Nephron (organoid): ENCODE results near the gene SRP54.

Experiments
- H3K27ac Mint-ChIP-seq, 3 experiments: 2 replicates each; pipeline ENCODE4 v1.8.0; 2020; ENCODE audit warnings: mixed read lengths in 3 of 3, mild to moderate bottlenecking in 2 of 3, moderate library complexity in 1 of 3
- H3K27me3 Mint-ChIP-seq: 2 replicates; pipeline ENCODE4 v1.8.0; 2021; ENCODE audit warnings: low read depth, mild to moderate bottlenecking, moderate library complexity, mixed read lengths
- H3K36me3 Mint-ChIP-seq: 2 replicates; pipeline ENCODE4 v1.8.0; 2020; ENCODE audit warnings: low read depth, mixed read lengths
- H3K4me1 Mint-ChIP-seq: 2 replicates; pipeline ENCODE4 v1.8.0; 2020; ENCODE audit warnings: mixed read lengths
- H3K4me3 Mint-ChIP-seq, 3 experiments: 2 replicates each; pipeline ENCODE4 v1.8.0; 2020; ENCODE audit warnings: mild to moderate bottlenecking in 3 of 3, mixed read lengths in 3 of 3, moderate library complexity in 2 of 3
- H3K9me3 Mint-ChIP-seq: 2 replicates; pipeline ENCODE4 v1.8.0; 2020; ENCODE audit warnings: mixed read lengths
- TF ChIP-seq, protein P1 (sequence below), 3 experiments: fragments of 200-600 bp; sonication (generic); IDR thresholded peaks; one replicate each; pipeline ENCODE4 v1.5.0; 2021; ENCODE audit warnings: antibody characterized with exemption in 3 of 3; ENCODE audit not compliant: unreplicated experiment in 3 of 3

The SRP54 gene

GRCh38 chr14:35073486-35073885 is 90.7 kb downstream of the SRP54 start:
- Mint-ChIP-seq H3K9me3 (peaks cover 7% of the 10 kb centered on the region), H3K27ac (no peak overlapping the region), H3K4me3 (no peak overlapping the region), H3K4me1 (no peaks in the 10 kb centered on the region), H3K27me3 (no peaks in the 10 kb centered on the region), H3K36me3 (peaks cover 62% of the 10 kb centered on the region)
- TF ChIP-seq, protein P1, sequence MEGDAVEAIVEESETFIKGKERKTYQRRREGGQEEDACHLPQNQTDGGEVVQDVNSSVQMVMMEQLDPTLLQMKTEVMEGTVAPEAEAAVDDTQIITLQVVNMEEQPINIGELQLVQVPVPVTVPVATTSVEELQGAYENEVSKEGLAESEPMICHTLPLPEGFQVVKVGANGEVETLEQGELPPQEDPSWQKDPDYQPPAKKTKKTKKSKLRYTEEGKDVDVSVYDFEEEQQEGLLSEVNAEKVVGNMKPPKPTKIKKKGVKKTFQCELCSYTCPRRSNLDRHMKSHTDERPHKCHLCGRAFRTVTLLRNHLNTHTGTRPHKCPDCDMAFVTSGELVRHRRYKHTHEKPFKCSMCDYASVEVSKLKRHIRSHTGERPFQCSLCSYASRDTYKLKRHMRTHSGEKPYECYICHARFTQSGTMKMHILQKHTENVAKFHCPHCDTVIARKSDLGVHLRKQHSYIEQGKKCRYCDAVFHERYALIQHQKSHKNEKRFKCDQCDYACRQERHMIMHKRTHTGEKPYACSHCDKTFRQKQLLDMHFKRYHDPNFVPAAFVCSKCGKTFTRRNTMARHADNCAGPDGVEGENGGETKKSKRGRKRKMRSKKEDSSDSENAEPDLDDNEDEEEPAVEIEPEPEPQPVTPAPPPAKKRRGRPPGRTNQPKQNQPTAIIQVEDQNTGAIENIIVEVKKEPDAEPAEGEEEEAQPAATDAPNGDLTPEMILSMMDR (IDR thresholded peaks at IDR 0.05; ENCODE audit: unreplicated experiment in 3 of 3): no peak

- Mint-ChIP-seq H3K27ac (no peak overlapping the region), H3K9me3 (peaks cover 3% of the 10 kb centered on the region), H3K4me3 (no peak overlapping the region), H3K36me3 (peaks cover 50% of the 10 kb centered on the region), H3K27me3 (no peaks in the 10 kb centered on the region), H3K4me1 (no peaks in the 10 kb centered on the region)
- TF ChIP-seq, protein P1 (IDR thresholded peaks at IDR 0.05; ENCODE audit: unreplicated experiment in 3 of 3): no peak
These were observed 95.3 kb downstream of the SRP54 start for GRCh38 chr14:35078082-35078481.
